MM.1S (cell line): ENCODE data around the gene BPIFB2.

ENCODE experiments used
- EZH2 ChIP-seq: fragments of 300-600 bp; sonication (generic); optimal IDR thresholded peaks from 2 replicates; pipeline ENCODE3; 2017; ENCODE audit warnings: low read depth, mild to moderate bottlenecking, antibody characterized with exemption, low read length, mixed read lengths
- TF ChIP-seq, protein P1 (sequence below): fragments of 300-600 bp; sonication (generic); IDR thresholded peaks from 2 replicates; pipeline ENCODE4 v1.5.1; 2016; ENCODE audit warnings: antibody characterized with exemption, low read length, mixed read lengths

DNA sequence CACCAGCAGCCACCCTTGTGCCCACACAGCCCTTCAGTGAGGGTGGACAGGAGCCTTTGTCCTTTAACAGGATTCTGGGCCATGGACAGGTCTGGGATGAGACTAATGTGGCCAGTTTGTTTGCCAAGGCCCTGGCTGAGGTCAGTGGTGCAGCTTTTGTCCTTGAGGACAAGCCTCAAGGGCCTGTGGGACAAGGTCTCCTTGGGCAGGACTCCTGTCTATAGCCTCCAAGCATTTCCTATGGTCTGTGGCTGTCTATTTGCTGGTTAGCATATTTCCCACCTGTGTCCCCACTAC is 47.3 kb upstream of the BPIFB2 start:
- TF ChIP-seq, protein P1, sequence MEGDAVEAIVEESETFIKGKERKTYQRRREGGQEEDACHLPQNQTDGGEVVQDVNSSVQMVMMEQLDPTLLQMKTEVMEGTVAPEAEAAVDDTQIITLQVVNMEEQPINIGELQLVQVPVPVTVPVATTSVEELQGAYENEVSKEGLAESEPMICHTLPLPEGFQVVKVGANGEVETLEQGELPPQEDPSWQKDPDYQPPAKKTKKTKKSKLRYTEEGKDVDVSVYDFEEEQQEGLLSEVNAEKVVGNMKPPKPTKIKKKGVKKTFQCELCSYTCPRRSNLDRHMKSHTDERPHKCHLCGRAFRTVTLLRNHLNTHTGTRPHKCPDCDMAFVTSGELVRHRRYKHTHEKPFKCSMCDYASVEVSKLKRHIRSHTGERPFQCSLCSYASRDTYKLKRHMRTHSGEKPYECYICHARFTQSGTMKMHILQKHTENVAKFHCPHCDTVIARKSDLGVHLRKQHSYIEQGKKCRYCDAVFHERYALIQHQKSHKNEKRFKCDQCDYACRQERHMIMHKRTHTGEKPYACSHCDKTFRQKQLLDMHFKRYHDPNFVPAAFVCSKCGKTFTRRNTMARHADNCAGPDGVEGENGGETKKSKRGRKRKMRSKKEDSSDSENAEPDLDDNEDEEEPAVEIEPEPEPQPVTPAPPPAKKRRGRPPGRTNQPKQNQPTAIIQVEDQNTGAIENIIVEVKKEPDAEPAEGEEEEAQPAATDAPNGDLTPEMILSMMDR: no peak
- no peak for TF ChIP-seq EZH2
